ENCODE data around the gene PSMD4. TPM values are rescaled to one million over a fixed set of nuclear protein-coding genes. Genes with fewer than 3 reads are reported as not detected.

PSMD4 gene
- 156 and 173 TPM in 2 replicates for total RNA-seq

DNA sequence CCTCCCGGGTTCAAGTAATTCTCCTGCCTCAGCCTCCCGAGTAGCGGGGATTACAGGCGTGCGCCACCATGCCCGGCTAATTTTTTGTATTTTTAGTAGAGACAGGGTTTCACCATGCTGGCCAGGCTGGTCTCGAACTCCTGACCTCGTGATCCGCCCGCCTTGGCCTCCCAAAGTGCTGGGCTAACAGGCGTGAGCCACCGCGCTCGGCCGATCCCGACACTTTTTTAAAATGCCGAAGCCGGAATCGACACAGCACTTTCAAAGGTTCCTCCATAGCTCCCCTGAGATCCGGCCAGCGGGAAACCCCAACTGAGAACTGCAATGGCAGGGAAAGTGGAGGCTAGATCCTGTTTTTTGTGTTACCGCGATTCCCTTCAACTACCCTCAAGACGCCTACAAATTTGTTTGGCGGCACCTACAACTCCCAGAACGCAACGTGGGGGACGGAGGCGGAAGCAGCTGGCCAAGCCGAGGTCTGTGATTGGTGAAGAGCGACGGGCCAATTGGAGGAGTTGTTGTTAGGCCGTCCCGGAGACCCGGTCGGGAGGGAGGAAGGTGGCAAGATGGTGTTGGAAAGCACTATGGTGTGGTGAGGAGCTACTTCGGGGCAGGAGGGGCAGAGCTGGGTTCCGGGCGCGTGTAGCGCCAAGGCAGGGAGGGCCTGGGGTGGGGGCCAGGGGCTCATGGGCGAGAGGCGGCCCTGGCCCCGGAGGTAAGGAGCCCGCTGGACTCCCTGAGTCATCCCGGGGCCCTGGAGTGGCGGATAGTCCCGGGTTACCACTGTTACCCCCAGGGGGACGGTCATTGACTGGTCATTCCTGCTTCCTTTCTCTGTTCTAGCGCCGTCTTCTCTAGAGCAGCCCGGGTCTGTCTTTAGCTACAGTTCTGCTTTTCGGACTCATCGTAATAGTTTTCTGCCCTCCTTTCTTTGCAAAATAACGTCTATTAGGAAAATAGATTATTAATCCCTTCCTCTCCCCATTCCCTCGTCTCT, at the start of gene PSMD4:
Gene PSMD4, plus strand, starts transcription at position 518 of the 997 bp plus-strand sequence. Its CDS starts 49 bp downstream, at position 567.

DNA sequence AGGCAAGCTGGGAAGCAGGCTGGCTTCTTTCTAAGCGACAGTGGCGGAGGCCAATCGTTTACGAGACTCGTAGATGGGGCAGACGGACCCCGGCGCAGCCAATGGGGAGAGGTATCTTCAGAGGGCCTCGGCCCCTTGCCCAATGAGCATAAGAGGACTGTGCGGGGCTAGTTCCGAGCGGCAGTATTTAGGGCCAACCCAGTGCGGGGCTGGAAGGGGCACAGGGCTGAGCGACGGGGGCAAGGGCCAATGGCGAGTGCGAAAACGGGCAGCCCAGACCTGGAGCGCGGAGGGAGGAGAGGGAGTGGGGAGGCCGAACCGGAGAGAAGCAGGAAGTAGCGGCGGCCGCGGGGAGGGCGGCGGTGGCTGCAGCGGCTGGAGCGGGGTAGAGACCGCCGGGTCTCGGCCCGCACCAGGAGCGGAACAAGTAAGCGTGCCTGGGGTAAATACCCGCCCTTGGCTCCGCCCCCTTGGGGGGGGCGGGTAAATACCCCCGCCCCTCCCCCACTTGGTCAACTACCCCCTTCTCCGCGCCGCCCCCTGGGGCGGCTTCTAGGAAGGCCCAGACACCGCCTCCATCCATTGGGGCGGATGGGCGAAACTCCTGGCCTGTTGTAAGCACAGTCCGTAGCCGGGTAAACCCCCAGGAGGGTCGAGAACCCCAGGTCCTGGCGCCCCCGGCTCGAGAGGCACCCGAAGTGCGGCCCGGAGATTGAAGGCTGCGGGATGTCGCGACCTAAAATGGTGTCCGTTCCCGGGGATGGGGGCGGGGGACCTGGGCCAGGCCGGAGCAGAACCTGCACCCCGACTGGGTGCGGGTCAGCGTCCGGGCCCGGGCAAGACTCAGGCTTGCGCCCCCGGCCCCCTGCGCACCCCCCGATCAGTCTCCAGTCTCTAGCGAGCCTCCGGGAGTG, 27.7 kb downstream of the PSMD4 start, which contains the start of gene ZNF687:
Gene ZNF687, plus strand, starts transcription at position 331 of the 914 bp plus-strand sequence. CDS start 3,993 bp downstream, outside the sequence.

Small RNA genes within 50 kb of the gene (small RNA-seq; reads per million reads assigned to genes)
- gene RN7SL444P (ENCODE audit: low replicate concordance): not detected

Other genes with a start within 250 kb of the PSMD4 start
- 5.9 and 9.2 TPM in 2 replicates for gene MINDY1, start 247.8 kb upstream of the PSMD4 start, total RNA-seq
- 7.7 and 8.9 TPM in 2 replicates for gene PRUNE1, start 246.3 kb upstream of the PSMD4 start, total RNA-seq
- 0.22 and 0.29 TPM in 2 replicates for gene BNIPL, start 218.1 kb upstream of the PSMD4 start, total RNA-seq
- 2.9 and 3.3 TPM in 2 replicates for gene C1orf56, start 207.0 kb upstream of the PSMD4 start, total RNA-seq
- 68.1 and 106 TPM in 2 replicates for gene CDC42SE1, start 195.1 kb upstream of the PSMD4 start, total RNA-seq
- gene MLLT11, start 194.3 kb upstream of the PSMD4 start, total RNA-seq: 2.8 and 10.7 TPM in 2 replicates
- 9.7 and 9.8 TPM in 2 replicates for gene GABPB2, start 184.0 kb upstream of the PSMD4 start, total RNA-seq
- 0.57 and 1.8 TPM in 2 replicates for gene SEMA6C, start 108.1 kb upstream of the PSMD4 start, total RNA-seq
- not detected in 2 replicates for gene TNFAIP8L2, start 98.1 kb upstream of the PSMD4 start, total RNA-seq
- 13.6 and 14.2 TPM in 2 replicates for gene LYSMD1, start 88.8 kb upstream of the PSMD4 start, total RNA-seq
- gene SCNM1, start 88.6 kb upstream of the PSMD4 start, total RNA-seq: 29.8 and 31.1 TPM in 2 replicates
- not detected in 2 replicates for gene TMOD4, start 78.8 kb upstream of the PSMD4 start, total RNA-seq
- gene VPS72, start 64.5 kb upstream of the PSMD4 start, total RNA-seq: 35.5 and 55.4 TPM in 2 replicates
- 71.9 and 78.6 TPM in 2 replicates for gene PIP5K1A, start 56.2 kb upstream of the PSMD4 start, total RNA-seq
- gene ZNF687, start 27.6 kb downstream of the PSMD4 start, total RNA-seq: 16.8 and 16.9 TPM in 2 replicates
- gene PI4KB, start 72.7 kb downstream of the PSMD4 start, total RNA-seq: 38.5 and 92.6 TPM in 2 replicates
- 14.2 and 34.2 TPM in 2 replicates for gene RFX5, start 92.5 kb downstream of the PSMD4 start, total RNA-seq
- gene SELENBP1, start 118.0 kb downstream of the PSMD4 start, total RNA-seq: 8.7 and 30.9 TPM in 2 replicates
- 356 and 363 TPM in 2 replicates for gene PSMB4, start 144.8 kb downstream of the PSMD4 start, total RNA-seq
- gene POGZ, start 204.8 kb downstream of the PSMD4 start, total RNA-seq: 24.9 and 29.2 TPM in 2 replicates